WI38 (cell line): ENCODE results near the gene KRT2.

Experiments used
- H3K4me3 ChIP-seq: 2 replicates; pipeline ENCODE4 v1.5.1; 2011; ENCODE audit warnings: low read depth, mild to moderate bottlenecking, control low read depth, low read length
- TF ChIP-seq, protein P1 (sequence below): IDR thresholded peaks from 2 replicates; pipeline ENCODE4 v1.5.1; 2012; ENCODE audit warnings: low read depth, mild to moderate bottlenecking, control low read depth, low read length

KRT2 gene

DNA sequence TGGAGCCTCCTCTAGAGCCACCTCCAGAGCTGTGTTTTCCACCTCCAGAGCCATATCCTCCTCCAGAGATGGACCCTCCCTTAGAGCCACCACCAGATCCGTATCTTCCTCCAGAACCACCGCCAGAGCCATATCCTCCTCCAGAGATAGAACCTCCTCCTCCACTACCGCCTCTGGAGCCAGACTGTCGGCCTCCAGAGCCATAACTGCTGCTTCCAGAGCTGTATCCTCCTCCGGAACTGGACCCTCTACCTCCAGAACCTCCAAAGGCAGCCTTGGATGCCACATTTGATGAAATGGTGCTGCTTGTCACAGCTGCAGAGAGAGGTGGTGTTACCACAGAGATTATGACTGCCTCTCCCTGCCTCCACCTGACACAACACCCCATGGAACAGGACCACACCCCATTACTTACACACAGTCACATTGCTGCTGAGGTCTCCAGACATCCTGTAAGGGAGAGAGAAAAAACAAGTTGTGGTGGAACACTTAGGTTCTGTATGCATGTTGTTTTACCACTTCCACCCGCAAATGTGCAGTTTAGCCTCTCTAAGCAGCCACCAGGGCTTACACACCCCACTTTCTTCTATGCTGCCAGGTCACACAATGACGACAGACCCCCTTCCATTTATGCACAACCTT is 6.8 kb downstream of the KRT2 start:
- no peak overlapping the region for H3K4me3 ChIP-seq
- TF ChIP-seq, protein P1, sequence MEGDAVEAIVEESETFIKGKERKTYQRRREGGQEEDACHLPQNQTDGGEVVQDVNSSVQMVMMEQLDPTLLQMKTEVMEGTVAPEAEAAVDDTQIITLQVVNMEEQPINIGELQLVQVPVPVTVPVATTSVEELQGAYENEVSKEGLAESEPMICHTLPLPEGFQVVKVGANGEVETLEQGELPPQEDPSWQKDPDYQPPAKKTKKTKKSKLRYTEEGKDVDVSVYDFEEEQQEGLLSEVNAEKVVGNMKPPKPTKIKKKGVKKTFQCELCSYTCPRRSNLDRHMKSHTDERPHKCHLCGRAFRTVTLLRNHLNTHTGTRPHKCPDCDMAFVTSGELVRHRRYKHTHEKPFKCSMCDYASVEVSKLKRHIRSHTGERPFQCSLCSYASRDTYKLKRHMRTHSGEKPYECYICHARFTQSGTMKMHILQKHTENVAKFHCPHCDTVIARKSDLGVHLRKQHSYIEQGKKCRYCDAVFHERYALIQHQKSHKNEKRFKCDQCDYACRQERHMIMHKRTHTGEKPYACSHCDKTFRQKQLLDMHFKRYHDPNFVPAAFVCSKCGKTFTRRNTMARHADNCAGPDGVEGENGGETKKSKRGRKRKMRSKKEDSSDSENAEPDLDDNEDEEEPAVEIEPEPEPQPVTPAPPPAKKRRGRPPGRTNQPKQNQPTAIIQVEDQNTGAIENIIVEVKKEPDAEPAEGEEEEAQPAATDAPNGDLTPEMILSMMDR, result no peak

DNA sequence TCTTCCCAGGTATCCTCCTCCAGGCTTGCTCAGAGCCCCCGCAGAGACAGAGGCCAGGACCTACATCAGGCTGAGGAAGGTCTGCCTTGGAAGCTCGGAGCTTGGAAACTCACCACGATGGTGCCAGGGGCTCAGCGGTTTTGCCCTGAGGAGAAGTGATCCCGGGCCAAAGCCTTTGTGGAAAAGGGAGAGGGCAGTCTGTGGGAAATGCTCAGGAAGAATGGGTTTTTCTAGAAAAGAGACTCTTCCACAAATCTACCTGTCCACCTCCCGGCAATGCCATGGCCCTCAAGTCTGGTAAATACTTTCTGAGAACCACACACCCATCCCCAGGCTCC is 8.0 kb downstream of the KRT2 start:
- H3K4me3 ChIP-seq, result no peak overlapping the region
- TF ChIP-seq, protein P1, result no peak

DNA sequence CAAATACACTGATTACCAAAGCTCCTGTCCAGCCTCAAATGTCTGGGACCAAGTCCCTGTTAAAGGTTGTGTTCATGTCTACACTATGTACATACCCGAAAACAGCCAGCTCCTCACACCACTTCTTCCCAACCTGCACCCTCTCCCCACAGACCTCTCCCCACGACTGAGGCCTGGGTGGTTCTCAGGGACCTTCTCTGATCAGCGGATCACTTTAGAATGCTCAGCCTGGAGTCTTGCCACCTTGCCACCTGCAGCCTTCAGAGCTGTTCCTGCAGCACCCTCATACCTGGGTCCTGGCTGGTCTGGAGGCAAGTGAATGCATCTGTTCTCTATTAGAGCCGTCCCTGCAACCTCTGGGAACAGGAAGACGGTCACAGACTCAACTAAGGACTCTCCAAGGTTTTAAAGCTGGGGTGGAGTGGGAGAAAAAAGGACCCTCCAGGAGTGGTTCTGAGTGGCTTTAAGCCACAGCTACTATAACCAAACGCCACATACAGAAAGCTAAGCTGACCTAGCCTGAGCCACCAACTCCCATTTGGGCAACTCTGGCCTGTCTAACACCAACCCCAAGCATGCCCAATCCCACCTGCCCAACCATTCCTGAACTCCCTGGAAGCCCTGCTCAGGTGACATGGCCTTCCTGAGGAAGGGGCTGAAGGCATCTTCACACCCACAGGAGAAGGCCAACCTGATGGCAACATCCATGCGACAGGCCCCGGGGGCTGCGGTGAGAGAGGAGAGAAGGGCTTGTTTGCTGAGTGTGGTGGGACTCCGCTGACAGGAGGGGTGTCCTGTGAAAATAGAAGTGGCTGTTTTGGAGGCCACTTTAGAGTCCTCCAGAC is 8.6 kb downstream of the KRT2 start:
- no peak overlapping the region for H3K4me3 ChIP-seq
- TF ChIP-seq, protein P1, result no peak

DNA sequence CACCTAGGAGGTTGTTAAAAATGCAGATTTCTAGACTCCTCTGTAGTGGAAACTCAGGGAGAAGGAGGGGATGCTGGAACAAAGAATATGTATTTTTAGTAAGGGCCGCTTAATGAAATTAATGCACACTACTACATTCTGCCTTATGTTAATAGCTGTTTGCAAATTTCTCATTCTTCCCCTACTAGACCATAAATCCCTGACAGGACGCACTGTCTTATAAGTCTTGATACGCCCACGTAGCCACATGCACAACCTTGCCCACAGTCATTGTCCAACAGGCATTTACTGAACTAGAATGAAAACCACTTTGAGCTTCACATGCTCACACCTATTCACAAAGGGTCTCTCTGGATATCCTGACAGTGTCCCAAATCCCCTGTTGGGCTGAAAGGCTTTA is 10.5 kb downstream of the KRT2 start:
- TF ChIP-seq, protein P1, result no peak
- H3K4me3 ChIP-seq, result no peak overlapping the region

DNA sequence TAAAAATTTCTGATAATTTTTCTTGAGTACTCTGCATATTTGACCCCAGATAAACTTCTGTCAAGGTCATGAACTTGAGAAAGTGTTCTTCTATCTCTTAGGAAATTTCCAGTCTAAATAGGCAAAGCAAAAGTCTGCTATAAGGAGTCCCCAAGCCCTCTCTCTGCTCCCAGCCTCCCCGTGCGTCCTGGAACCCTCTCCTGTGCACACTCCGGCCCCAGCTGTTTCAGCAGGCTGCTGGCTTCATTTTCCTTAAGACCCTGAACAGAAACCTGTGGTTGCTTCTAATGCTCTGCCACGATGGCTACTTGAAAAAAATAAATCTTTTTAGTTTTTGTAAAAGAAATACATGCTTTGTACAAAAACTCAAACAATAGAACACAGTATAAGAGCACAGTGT is 14.7 kb downstream of the KRT2 start:
- TF ChIP-seq, protein P1, result no peak
- no peak overlapping the region for H3K4me3 ChIP-seq

DNA sequence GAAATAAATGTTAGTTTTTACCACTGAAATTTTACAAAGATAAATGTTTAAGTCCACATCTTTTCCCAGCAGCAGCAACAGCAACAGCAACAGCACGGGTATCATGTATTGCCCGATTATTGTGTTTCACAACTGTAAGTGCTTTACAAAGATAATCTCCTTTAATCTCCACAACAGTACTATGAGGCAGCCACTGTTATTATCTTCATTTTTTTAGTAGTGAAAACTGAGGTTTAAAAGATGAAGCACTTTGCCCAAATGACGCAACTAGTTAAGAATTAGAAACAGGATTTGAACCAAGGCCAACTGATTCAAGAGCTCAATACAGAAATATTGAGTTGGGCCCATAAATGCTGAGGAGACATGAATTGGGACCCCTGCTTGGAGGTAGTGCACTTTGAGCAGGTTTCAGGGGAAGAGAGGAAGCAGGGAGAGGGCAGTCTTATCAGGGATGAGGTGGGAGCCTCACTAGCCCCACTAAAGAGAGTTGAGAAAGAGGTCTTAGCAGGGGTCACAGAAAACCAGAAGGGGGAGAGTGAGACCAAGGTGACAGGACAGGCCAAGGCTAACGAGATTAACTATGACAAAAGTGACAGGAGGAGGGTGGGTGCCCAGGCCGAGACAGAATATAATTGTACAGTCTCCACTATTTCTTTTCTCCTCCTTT is 15.3 kb downstream of the KRT2 start:
- TF ChIP-seq, protein P1, result no peak
- no peak overlapping the region for H3K4me3 ChIP-seq

DNA sequence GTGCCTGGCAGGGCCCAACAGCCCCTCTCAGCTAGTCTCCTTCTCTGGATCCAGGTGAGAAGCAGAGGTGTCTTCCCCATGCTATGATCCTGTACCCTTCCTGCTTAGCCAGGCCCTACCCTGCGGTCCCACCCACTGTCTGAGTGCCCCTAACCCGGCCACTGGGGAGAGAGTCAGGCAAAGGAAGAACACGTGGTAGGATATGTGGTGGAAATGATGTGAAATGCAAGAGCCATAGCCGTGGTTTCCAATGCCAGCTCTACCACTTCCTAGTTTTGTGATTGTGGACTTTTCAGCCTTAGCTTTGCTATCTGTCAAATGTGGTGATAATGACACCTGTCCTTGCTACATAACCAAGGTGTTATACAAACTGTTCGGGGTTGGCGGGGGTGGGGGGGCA is 15.8 kb downstream of the KRT2 start:
- no peak overlapping the region for H3K4me3 ChIP-seq
- TF ChIP-seq, protein P1, result no peak
